SK-N-SH treated with all-trans-retinoic acid at 6 μM for 48 hours (cell line): Measurements from ENCODE around the gene SEMA3D.

ENCODE experiments used
- ATAC-seq: fragments of 200-7000 bp; cut with Tn5 transposase; 3 replicates; pipeline ENCODE4 v1.9.1; 2020; ENCODE audit warnings: mild to moderate bottlenecking, moderate library complexity
- ARNTL ChIP-seq: fragments of 450-650 bp; formaldehyde crosslinking; IDR thresholded peaks from 2 replicates; pipeline ENCODE4 v1.5.0; 2020; ENCODE audit warnings: low read depth, mild to moderate bottlenecking, moderate library complexity, borderline replicate concordance
- BACH2 ChIP-seq: fragments of 250-450 bp; sonication (Bioruptor Pico); IDR thresholded peaks from 2 replicates; pipeline ENCODE4 v1.9.0; 2021; ENCODE audit warnings: mild to moderate bottlenecking, borderline replicate concordance
- CREB5 ChIP-seq: fragments of 250-450 bp; sonication (Bioruptor Pico); IDR thresholded peaks from 2 replicates; pipeline ENCODE4 v1.5.1; 2020; ENCODE audit warnings: low read depth, mild to moderate bottlenecking, moderate library complexity
- CSDC2 ChIP-seq: fragments of 250-450 bp; sonication (Bioruptor Pico); IDR thresholded peaks from 2 replicates; pipeline ENCODE4 v1.5.0; 2020; ENCODE audit warnings: mild to moderate bottlenecking, moderate library complexity
- ESRRG ChIP-seq: fragments of 250-450 bp; sonication (Bioruptor Pico); IDR thresholded peaks from 2 replicates; pipeline ENCODE4 v1.6.1; 2021; ENCODE audit warnings: mild to moderate bottlenecking
- GLIS3 ChIP-seq: fragments of 250-450 bp; sonication (Bioruptor Pico); IDR thresholded peaks from 2 replicates; pipeline ENCODE4 v1.5.0; 2020; ENCODE audit warnings: mild to moderate bottlenecking, moderate library complexity
- ISL1 ChIP-seq: fragments of 250-450 bp; sonication (Bioruptor Pico); IDR thresholded peaks from 2 replicates; pipeline ENCODE4 v2.1.2; 2022; ENCODE audit warnings: mild to moderate bottlenecking, moderate library complexity
- OSR1 ChIP-seq: fragments of 250-450 bp; sonication (Bioruptor Pico); IDR thresholded peaks from 2 replicates; pipeline ENCODE4 v1.8.0; 2022; ENCODE audit warnings: moderate library complexity, mild to moderate bottlenecking, inconsistent platforms
- PPARA ChIP-seq: fragments of 250-450 bp; sonication (Bioruptor Pico); IDR thresholded peaks from 2 replicates; pipeline ENCODE4 v1.5.0; 2020; ENCODE audit warnings: mild to moderate bottlenecking, borderline replicate concordance
- RARB ChIP-seq: fragments of 250-450 bp; sonication (Bioruptor Pico); IDR thresholded peaks from 2 replicates; pipeline ENCODE4 v1.8.0; 2021; ENCODE audit warnings: mild to moderate bottlenecking, moderate library complexity
- SNAI2 ChIP-seq: fragments of 250-450 bp; sonication (Bioruptor Pico); IDR thresholded peaks from 2 replicates; pipeline ENCODE4 v1.5.0; 2020; ENCODE audit warnings: mild to moderate bottlenecking, moderate library complexity
- TCF4 ChIP-seq: fragments of 250-450 bp; sonication (Bioruptor Pico); IDR thresholded peaks from 2 replicates; pipeline ENCODE4 v1.8.0; 2021; ENCODE audit warnings: mild to moderate bottlenecking, moderate library complexity, borderline replicate concordance
- TOX ChIP-seq: fragments of 250-450 bp; sonication (Bioruptor Pico); IDR thresholded peaks from 2 replicates; pipeline ENCODE4 v1.8.0; 2021; ENCODE audit warnings: mild to moderate bottlenecking, moderate library complexity, borderline replicate concordance
- ZC3H10 ChIP-seq: fragments of 250-450 bp; sonication (Bioruptor Pico); IDR thresholded peaks from 2 replicates; pipeline ENCODE4 v1.5.1; 2021; ENCODE audit warnings: mild to moderate bottlenecking, moderate library complexity
- ZFP3 ChIP-seq: fragments of 250-450 bp; sonication (Bioruptor Pico); IDR thresholded peaks from 2 replicates; pipeline ENCODE4 v1.5.0; 2020; ENCODE audit warnings: mild to moderate bottlenecking, moderate library complexity
- ZFP30 ChIP-seq: fragments of 450-650 bp; formaldehyde crosslinking; IDR thresholded peaks from 2 replicates; pipeline ENCODE4 v1.5.0; 2022; ENCODE audit warnings: mild to moderate bottlenecking, moderate library complexity
- ZNF565 ChIP-seq: fragments of 450-650 bp; formaldehyde crosslinking; conservative IDR thresholded peaks from 2 replicates; pipeline ENCODE4 v1.5.0; 2020; ENCODE audit warnings: low read depth, mild to moderate bottlenecking, moderate library complexity
- ZNF70 ChIP-seq: fragments of 450-650 bp; formaldehyde crosslinking; IDR thresholded peaks from 2 replicates; pipeline ENCODE4 v1.5.0; 2020; ENCODE audit warnings: mild to moderate bottlenecking, moderate library complexity
- ZNF8 ChIP-seq: fragments of 450-650 bp; formaldehyde crosslinking; IDR thresholded peaks from 2 replicates; pipeline ENCODE4 v1.5.0; 2020; ENCODE audit warnings: mild to moderate bottlenecking, moderate library complexity
- TF ChIP-seq, protein P1 (sequence below): fragments of 250-450 bp; sonication (Bioruptor Pico); IDR thresholded peaks from 2 replicates; pipeline ENCODE4 v1.8.0; 2020; ENCODE audit warnings: mild to moderate bottlenecking, moderate library complexity, borderline replicate concordance
- TF ChIP-seq, protein P2 (sequence below): fragments of 250-450 bp; sonication (Bioruptor Pico); IDR thresholded peaks from 2 replicates; pipeline ENCODE4 v1.8.0; 2021; ENCODE audit warnings: low read depth, mild to moderate bottlenecking, moderate library complexity, borderline replicate concordance
- TF ChIP-seq, protein P3 (sequence below): fragments of 250-450 bp; sonication (Bioruptor Pico); IDR thresholded peaks from 2 replicates; pipeline ENCODE4 v1.5.1; 2021; ENCODE audit warnings: mild to moderate bottlenecking, moderate library complexity
- TF ChIP-seq, protein P4 (sequence below): fragments of 250-450 bp; sonication (Bioruptor Pico); IDR thresholded peaks from 2 replicates; pipeline ENCODE4 v1.5.0; 2020; ENCODE audit warnings: mild to moderate bottlenecking, moderate library complexity

SEMA3D gene

GRCh38 chr7:85055906-85056305, 130.9 kb downstream of the SEMA3D start:
- no peak for ATAC-seq
- TF ChIP-seq BACH2 (CRISPR knock-in tag) (no peak), ZC3H10 (CRISPR knock-in tag) (no peak)

DNA sequence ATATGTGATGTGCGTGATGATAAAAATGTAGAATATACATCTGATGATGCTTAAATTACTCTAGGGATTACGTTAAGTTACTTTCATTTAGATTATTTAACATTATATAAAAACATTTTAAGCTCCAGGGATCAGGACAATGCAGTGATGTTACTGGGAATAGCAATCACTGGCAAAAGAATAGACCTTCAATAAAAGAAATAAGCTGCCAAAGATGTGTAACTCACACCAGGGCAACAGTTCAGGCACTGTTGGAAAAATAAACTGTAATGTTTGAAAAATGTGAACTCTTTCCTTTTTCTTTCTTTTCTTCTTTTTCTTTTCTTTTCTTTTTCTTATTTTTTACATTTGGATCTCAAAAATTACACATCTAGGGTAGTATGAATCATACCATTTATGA, 131.7 kb downstream of the SEMA3D start:
- TF ChIP-seq ZNF70 (CRISPR knock-in tag) = no peak
- no peak for TF ChIP-seq OSR1 (CRISPR knock-in tag)
- TF ChIP-seq ZNF565 = no peak
- no peak for TF ChIP-seq CREB5
- TF ChIP-seq ARNTL = no peak
- TF ChIP-seq ZFP3 (CRISPR knock-in tag) = no peak
- no peak for TF ChIP-seq PPARA (CRISPR knock-in tag)
- ATAC-seq = no peak

- no peak for TF ChIP-seq ZNF70 (CRISPR knock-in tag)
- TF ChIP-seq ZNF8 (CRISPR knock-in tag) = no peak
- no peak for TF ChIP-seq ZC3H10 (CRISPR knock-in tag)
- TF ChIP-seq, protein P1, sequence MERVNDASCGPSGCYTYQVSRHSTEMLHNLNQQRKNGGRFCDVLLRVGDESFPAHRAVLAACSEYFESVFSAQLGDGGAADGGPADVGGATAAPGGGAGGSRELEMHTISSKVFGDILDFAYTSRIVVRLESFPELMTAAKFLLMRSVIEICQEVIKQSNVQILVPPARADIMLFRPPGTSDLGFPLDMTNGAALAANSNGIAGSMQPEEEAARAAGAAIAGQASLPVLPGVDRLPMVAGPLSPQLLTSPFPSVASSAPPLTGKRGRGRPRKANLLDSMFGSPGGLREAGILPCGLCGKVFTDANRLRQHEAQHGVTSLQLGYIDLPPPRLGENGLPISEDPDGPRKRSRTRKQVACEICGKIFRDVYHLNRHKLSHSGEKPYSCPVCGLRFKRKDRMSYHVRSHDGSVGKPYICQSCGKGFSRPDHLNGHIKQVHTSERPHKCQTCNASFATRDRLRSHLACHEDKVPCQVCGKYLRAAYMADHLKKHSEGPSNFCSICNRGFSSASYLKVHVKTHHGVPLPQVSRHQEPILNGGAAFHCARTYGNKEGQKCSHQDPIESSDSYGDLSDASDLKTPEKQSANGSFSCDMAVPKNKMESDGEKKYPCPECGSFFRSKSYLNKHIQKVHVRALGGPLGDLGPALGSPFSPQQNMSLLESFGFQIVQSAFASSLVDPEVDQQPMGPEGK (CRISPR knock-in tag) = no peak
- TF ChIP-seq RARB (CRISPR knock-in tag) = no peak
- TF ChIP-seq TCF4 = no peak
- no peak for TF ChIP-seq BACH2 (CRISPR knock-in tag)
- TF ChIP-seq ZFP30 = no peak
- no peak for TF ChIP-seq OSR1 (CRISPR knock-in tag)
- TF ChIP-seq, protein P2, sequence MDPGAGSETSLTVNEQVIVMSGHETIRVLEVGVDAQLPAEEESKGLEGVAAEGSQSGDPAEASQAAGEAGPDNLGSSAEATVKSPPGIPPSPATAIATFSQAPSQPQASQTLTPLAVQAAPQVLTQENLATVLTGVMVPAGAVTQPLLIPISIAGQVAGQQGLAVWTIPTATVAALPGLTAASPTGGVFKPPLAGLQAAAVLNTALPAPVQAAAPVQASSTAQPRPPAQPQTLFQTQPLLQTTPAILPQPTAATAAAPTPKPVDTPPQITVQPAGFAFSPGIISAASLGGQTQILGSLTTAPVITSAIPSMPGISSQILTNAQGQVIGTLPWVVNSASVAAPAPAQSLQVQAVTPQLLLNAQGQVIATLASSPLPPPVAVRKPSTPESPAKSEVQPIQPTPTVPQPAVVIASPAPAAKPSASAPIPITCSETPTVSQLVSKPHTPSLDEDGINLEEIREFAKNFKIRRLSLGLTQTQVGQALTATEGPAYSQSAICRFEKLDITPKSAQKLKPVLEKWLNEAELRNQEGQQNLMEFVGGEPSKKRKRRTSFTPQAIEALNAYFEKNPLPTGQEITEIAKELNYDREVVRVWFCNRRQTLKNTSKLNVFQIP = no peak
- no peak for TF ChIP-seq CSDC2 (CRISPR knock-in tag)
- no peak for TF ChIP-seq GLIS3 (CRISPR knock-in tag)
- no peak for TF ChIP-seq ISL1 (CRISPR knock-in tag)
- no peak for TF ChIP-seq PPARA (CRISPR knock-in tag)
- ATAC-seq = no peak
Measured at GRCh38 chr7:85054306-85054705, 132.6 kb downstream of the SEMA3D start.

GRCh38 chr7:85052894-85053293, 134.0 kb downstream of the SEMA3D start:
- no peak for ATAC-seq
- TF ChIP-seq ZFP30 (no peak), ZNF70 (CRISPR knock-in tag) (no peak), BACH2 (CRISPR knock-in tag) (no peak), SNAI2 (CRISPR knock-in tag) (no peak), ZC3H10 (CRISPR knock-in tag) (no peak), TOX (no peak), ZNF565 (no peak), ESRRG (no peak), CSDC2 (CRISPR knock-in tag) (no peak), ZFP3 (CRISPR knock-in tag) (no peak), RARB (CRISPR knock-in tag) (no peak), GLIS3 (CRISPR knock-in tag) (no peak), TCF4 (no peak), CREB5 (no peak), ZNF8 (CRISPR knock-in tag) (no peak), PPARA (CRISPR knock-in tag) (no peak)
- TF ChIP-seq, protein P3, sequence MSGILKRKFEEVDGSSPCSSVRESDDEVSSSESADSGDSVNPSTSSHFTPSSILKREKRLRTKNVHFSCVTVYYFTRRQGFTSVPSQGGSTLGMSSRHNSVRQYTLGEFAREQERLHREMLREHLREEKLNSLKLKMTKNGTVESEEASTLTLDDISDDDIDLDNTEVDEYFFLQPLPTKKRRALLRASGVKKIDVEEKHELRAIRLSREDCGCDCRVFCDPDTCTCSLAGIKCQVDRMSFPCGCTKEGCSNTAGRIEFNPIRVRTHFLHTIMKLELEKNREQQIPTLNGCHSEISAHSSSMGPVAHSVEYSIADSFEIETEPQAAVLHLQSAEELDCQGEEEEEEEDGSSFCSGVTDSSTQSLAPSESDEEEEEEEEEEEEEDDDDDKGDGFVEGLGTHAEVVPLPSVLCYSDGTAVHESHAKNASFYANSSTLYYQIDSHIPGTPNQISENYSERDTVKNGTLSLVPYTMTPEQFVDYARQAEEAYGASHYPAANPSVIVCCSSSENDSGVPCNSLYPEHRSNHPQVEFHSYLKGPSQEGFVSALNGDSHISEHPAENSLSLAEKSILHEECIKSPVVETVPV = no peak
- TF ChIP-seq, protein P4, sequence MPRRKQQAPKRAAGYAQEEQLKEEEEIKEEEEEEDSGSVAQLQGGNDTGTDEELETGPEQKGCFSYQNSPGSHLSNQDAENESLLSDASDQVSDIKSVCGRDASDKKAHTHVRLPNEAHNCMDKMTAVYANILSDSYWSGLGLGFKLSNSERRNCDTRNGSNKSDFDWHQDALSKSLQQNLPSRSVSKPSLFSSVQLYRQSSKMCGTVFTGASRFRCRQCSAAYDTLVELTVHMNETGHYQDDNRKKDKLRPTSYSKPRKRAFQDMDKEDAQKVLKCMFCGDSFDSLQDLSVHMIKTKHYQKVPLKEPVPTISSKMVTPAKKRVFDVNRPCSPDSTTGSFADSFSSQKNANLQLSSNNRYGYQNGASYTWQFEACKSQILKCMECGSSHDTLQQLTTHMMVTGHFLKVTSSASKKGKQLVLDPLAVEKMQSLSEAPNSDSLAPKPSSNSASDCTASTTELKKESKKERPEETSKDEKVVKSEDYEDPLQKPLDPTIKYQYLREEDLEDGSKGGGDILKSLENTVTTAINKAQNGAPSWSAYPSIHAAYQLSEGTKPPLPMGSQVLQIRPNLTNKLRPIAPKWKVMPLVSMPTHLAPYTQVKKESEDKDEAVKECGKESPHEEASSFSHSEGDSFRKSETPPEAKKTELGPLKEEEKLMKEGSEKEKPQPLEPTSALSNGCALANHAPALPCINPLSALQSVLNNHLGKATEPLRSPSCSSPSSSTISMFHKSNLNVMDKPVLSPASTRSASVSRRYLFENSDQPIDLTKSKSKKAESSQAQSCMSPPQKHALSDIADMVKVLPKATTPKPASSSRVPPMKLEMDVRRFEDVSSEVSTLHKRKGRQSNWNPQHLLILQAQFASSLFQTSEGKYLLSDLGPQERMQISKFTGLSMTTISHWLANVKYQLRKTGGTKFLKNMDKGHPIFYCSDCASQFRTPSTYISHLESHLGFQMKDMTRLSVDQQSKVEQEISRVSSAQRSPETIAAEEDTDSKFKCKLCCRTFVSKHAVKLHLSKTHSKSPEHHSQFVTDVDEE (CRISPR knock-in tag) = no peak
